Measurements from ENCODE around the gene SHMT1.

- TF ChIP-seq POLR2A (IDR thresholded peaks at IDR 0.05) (peak in 1 of 2 donors; percentile 62), CTCF (IDR thresholded peaks at IDR 0.05) (no peak)
Measured at GRCh38 chr17:18363101-18364049, at the start of gene SHMT1.

Data from adrenal gland (tissue), 5 donors.